HG02798 (cell line): Measurements from ENCODE around the gene HDAC9.

Source experiments
- ATAC-seq: cut with Tn5 transposase; IDR thresholded peaks from one replicate; pipeline ENCODE4 v1.9.1; 2021; ENCODE audit warnings: mild to moderate bottlenecking; ENCODE audit not compliant: unreplicated experiment, poor library complexity

The HDAC9 gene

GRCh38 chr7:18575622-18576572 is 80.3 kb downstream of the HDAC9 start:
- no peak for ATAC-seq

DNA sequence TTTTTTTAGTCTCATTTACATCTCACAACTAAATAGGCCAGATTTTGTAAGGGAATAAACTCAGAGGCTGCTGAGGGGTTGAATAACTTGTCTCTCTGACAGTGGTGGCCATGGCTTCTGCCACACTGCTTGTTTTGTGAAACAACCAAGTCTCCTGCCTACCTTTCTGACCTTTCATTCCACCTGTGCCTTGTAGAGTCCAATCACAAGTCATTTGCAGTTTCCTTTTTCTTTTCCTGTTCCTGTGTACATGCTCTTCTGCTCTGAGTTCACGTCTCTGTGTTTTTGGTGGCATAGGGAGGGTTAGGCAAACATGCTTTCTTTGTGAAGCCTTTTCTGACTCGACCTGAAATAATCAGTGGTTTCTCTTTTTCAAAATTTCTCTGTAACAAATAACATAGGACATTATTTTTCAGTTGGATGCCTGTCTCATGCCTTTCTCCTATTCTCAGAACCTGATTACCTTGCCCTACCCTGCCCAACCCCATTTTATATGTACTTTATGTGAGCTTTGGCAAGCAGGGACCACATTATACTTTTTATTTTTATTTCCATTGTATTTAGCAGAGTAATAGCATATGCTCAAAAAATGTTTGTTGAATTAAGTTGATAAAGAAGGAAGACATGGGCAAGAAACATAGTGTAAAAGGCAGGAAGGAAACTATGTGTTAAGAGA is 81.7 kb downstream of the HDAC9 start:
- no peak for ATAC-seq

DNA sequence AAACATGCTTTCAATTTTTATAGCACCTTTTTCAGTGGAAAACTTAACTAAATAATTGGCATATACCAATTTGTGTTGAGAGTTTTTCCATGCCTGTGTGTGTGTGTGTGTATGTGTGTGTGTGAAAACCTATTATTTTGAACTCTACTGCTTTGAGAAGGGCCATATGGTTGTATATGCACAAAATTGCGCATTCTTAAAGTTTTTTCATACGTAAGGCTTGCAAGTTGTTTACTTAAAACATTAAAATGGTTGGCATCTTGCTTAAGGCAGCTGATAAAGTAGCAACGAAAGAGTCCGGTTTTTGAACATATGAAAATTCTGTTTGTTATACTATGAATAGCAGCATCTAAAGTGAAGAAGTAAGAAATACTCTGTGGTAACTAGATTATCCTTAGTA is 84.1 kb downstream of the HDAC9 start:
- ATAC-seq = no peak

GRCh38 chr7:18580950-18581349 is 85.4 kb downstream of the HDAC9 start:
- ATAC-seq = no peak

DNA sequence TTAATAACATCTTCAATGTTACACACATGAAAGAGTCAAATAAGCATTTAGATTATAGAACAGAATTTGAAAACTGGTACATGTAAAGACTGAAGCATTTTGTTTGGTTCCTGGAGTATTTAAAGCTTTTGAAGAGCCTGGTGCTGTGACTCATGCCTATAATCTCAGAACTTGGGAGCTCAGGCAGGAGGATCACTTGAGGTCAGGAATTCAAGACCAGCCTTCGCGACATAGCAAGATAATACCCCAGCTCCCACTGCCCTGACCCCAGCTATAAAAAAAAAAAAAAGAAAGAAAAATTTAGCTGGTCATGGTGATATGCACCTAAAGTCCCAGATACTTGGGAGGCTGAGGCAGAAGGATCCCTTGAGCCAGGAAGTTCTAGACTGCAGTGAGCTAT is 87.8 kb downstream of the HDAC9 start:
- ATAC-seq = no peak

DNA sequence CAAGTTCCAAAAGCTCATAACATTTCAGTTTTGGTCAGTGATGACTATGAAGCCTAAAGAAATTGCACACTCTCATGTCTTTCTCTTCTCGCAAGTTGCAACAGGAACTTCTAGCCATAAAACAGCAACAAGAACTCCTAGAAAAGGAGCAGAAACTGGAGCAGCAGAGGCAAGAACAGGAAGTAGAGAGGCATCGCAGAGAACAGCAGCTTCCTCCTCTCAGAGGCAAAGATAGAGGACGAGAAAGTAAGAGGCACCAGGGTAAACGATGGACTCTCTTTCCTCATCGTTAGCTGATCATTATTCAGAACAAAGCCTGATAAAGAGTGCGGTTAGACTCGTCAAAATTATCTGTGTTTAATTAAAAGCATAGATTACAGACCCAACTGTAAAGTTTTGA is 94.7 kb downstream of the HDAC9 start:
- ATAC-seq = no peak

GRCh38 chr7:18590744-18591340 is 95.3 kb downstream of the HDAC9 start:
- no peak for ATAC-seq

DNA sequence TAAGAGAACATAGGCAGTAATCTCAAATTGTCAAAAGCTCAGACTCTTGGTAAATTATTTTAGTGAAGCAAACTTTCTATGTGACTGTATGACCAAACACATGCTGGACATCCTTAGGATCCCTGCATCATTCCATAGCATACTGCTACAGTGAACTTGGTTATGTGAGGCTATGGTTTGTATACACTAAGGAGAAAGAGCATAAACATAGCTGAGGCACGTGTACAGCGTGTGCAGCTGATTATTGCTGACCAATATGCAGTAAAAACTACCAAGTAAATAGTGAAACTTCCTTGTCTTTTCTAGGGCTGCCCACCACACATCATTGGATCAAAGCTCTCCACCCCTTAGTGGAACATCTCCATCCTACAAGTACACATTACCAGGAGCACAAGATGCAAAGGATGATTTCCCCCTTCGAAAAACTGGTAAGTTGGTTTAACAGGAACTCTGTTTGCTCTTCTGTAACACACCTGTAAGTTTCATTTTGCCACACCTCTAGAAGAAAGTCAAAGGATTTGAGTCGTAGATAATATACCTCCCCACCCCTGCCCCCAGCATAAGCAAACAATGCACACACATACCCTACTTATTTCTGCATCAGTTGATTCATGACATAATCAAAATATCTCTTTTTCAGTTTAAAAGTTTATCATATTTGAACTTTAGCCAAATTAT is 98.2 kb downstream of the HDAC9 start:
- ATAC-seq = no peak

GRCh38 chr7:18597754-18598153 is 102.2 kb downstream of the HDAC9 start:
- no peak for ATAC-seq

DNA sequence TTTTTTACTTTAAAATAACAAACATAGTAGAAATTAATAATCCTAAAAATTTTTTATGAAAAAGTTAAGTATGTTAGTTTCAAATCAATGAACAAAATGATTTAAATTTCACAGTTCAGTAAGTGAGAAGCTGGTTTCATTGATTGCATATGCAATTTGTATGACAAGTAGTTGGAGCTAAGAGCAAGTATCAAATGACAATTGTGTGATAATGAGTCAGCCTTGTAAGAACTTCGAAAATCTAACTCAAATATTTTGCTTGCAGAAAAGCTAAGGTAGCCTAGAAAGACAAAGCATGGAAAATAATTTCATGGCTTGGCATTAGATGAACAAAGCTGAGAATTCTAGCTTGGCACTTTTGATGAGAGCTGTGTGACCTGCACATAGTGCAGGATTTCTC is 111.5 kb downstream of the HDAC9 start:
- no peak for ATAC-seq

GRCh38 chr7:18610331-18610948 is 114.9 kb downstream of the HDAC9 start:
- peak; percentile 60 for ATAC-seq

DNA sequence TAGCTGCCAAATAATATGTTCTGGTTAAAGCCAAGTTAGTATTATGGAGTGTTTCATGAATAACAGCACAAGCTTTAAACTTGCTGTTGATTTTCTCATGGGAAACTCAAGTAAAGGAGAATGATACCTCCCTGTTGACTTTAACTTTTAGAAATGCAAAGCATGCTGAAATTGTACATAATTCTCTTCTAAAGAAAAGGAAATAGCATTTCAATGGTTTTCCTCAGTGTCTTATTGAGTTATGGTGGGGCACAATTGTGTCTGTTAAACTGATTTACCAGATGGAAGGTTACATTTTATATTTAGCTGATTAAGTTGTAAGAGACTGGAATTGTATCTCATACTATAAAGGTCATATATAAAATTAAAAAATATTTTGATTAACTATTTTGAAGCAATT is 119.3 kb downstream of the HDAC9 start:
- ATAC-seq = no peak

- ATAC-seq = no peak
Observed at GRCh38 chr7:18619311-18619710, 123.8 kb downstream of the HDAC9 start.

GRCh38 chr7:18623389-18623788 is 127.8 kb downstream of the HDAC9 start:
- ATAC-seq = no peak

DNA sequence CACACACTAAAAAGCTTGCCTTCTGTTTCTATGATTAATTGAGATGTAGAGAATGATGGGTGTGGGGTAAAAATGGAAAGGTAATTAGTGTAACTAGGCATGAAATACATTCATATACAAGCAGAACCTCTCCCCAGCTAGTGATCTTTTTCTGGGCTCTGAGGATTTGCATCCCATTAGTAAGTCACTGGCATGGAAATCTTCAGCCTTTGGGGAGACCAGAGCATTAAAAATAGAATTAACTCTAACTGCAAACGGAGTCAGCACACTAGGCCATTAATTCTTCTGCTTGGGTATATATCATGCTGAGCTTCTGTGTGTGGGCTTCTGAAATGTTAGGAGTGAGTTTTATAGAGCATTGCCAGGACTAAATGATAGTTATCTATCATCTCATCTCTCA is 128.9 kb downstream of the HDAC9 start:
- ATAC-seq = no peak

GRCh38 chr7:18626086-18626485 is 130.5 kb downstream of the HDAC9 start:
- no peak for ATAC-seq

GRCh38 chr7:18626717-18627116 is 131.2 kb downstream of the HDAC9 start:
- ATAC-seq = no peak

GRCh38 chr7:18637516-18637915 is 142.0 kb downstream of the HDAC9 start:
- ATAC-seq = no peak

DNA sequence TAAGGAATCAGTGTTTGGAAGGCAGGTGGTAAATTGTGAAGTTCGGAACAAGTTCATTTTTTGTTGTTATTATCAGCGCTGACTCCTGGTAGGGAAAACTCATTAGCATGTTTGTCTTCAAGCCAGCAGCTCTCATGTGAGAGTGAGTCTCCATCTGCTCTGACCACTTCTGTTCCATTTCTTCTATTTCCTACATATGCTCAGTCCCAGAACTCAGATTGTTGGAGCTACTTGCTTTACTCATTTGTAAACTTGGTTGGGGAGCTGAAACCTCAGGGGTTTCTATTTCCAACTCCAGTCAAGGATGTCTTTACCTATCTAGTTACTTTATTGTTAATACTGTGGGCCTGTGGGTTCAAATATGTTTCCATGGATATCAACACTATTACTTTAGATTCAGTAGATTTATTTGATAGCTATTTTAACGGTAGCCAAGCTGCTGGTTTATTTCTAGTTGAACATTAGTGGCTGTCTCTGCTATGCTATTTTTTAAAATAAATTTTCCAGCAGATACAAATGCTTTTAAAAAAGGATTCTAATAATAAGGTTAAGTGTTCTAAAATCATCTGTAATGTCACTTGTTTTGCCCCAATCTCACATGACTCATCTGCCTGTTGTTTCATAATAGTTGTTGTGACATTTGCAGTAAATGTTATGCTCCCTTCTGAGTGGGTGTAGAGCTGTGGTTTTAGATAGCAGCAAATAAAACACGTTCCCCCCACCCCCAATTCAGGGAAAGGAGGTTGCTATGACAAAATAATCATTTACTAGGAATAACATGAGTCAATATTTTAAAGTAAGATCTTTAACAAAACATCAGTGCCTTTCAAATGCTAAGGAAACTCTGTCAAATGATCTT is 143.3 kb downstream of the HDAC9 start:
- no peak for ATAC-seq
